GM21723 (cell line): Measurements from ENCODE around the gene CCSER1.
"Not testable (repeated sequence)": the region's sequence is repeated elsewhere in the genome, so short reads cannot be mapped to it uniquely, and the experiment has no call there.

Source experiments
- ATAC-seq: cut with Tn5 transposase; IDR thresholded peaks from one replicate; pipeline ENCODE4 v1.9.1; 2021; ENCODE audit warnings: mild to moderate bottlenecking, moderate library complexity; ENCODE audit not compliant: unreplicated experiment

The CCSER1 gene

DNA sequence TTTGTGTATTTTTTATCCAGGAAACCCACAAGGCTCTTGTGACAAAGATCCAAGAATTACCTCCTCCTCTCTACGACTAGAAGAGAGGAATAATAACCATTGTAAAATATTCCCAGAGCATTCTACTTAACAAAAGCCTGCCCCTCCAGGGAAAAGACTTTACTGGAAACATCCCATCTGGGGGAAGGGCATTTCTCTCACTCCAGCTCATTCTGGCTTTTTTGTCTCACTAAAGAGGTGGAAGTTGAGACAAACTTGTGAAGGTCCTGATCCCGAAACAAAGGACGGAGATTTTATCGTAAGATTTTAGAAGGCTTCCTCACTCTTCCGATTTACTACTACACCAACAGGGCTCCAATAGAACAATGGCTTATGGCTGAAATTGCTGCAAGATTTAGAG lies 1484.6 kb downstream of the CCSER1 start:
- ATAC-seq, result no peak

DNA sequence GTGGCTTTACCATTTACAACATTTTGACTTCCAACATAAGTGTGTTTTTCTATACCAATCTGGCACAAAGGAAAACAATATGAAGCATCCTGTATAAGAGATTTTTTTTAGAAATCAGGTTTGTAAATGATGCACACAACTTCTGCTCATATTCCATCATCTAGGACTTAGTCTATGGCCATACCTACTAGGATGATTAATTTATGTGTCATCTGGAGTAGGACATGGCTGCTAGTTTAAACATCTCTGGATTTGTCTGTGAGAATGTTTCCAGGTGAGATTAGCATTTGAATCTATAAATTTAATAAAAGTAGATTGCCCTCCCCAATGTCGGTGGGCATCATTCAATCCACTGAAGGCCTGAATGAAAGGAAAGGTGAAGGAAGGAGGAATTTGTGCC lies 1493.8 kb downstream of the CCSER1 start:
- ATAC-seq, result no peak

- no peak for ATAC-seq
Measured at GRCh38 chr4:91621446-91621845, 1494.3 kb downstream of the CCSER1 start.

DNA sequence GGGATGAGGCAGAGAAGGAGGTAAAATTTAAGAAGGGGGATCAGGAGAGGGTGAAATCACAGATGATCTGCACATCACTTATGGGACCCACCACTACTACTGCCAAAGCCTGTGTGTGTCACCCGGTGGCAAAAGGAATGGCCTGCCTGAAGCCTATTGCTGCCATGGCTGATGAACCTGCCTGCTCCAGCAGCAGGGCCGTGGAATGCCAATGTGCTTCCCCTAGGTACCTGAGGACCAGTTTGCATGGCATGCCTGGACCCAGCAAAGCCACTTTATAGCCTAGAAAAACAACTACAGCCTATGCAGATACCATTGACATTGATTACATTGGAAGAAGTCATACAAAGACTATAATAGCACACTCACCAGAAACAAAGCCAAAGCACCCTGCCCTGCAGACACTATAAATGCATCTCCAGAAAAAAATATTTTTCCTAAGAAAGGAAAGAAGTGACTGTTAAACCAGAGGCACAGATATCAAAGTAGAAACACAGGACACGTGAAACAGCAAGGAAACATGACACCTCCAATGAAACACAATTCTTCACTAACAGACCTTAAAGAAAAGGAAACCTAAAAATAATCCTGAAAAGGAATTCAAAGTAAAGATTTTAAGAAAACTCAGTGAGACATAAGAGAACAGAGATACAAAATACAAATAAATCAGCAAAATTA lies 1495.9 kb downstream of the CCSER1 start:
- ATAC-seq, result no peak

DNA sequence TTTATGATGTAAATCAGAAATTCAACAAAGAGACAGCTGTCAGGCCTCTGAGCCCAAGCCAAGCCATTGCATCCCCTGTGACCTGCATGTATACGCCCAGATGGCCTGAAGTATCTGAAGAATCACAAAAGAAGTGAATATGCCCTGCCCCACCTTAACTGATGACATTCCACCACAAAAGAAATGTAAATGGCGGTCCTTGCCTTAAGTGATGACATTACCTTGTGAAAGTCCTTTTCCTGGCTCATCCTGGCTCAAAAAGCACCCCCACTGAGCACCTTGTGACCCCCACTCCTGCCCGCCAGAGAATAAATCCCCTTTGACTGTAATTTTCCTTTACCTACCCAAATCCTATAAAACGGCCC lies 1496.4 kb downstream of the CCSER1 start:
- ATAC-seq, result not testable (repeated sequence)

DNA sequence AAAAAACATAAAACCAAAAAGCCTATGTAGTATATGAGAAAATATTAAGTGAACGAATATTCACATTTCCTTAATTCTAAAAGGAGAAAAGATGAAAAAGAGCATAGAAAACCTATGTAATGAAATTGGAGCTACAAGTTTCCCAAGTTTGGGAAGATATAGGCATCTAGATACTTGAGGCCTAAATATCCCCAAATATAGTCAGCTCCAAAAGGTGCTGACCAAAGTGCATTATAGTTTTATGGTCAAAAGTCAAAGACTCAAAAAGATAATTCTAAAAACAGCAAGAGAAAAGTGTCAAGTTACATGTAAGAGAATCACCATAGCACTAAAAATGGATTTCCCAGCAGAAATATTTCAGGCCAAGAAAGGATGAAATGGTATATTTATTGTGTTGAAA lies 1502.9 kb downstream of the CCSER1 start:
- ATAC-seq, result no peak

- ATAC-seq, result no peak
Measured at GRCh38 chr4:91630764-91631163, 1503.6 kb downstream of the CCSER1 start.

GRCh38 chr4:91631335-91631734 lies 1504.1 kb downstream of the CCSER1 start:
- ATAC-seq, result no peak

GRCh38 chr4:91636083-91636482 lies 1508.9 kb downstream of the CCSER1 start:
- no peak for ATAC-seq
